OCI-LY7 (cell line): ENCODE data around the gene PICALM.

Experiments used
- CTCF ChIP-seq: fragments of 200-600 bp; sonication (generic); conservative IDR thresholded peaks from 2 replicates; pipeline ENCODE4 v1.5.1; 2014; ENCODE audit warnings: mild to moderate bottlenecking, antibody characterized with exemption, low read length, moderate library complexity, mixed read lengths
- EZH2phosphoT487 ChIP-seq: fragments of 200-600 bp; sonication (generic); IDR thresholded peaks from 2 replicates; pipeline ENCODE4 v1.6.1; 2018; ENCODE audit warnings: low read depth, borderline replicate concordance, mild to moderate bottlenecking, mixed run types, antibody characterized with exemption, low read length, moderate library complexity, mixed read lengths

DNA sequence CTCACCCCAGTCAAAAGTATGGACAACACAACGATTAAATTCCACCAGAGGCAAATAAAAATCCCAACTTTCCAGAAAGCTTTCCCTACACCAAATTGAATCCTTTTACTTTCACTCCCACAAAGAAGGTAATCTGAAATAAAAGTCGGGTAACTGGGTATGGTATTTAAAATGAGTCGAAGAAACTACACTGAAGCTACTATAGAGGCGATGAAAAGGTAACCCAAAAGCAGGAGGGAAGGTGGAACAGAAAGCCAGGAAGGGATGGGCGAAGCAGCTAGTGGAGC lies 1.1 kb downstream of the PICALM start:
- TF ChIP-seq CTCF: no peak
- TF ChIP-seq EZH2phosphoT487: no peak
